ENCODE measurements around the gene SSH2. TPM values are rescaled to one million over a fixed set of nuclear protein-coding genes. Genes with fewer than 3 reads are reported as not detected.
A peak's percentile ranks its signal among the peaks of the same experiment; 100 is the strongest.

SSH2 gene
- total RNA-seq, 4 donors from 2014 or later, result 140 to 241 (median 172) TPM

DNA sequence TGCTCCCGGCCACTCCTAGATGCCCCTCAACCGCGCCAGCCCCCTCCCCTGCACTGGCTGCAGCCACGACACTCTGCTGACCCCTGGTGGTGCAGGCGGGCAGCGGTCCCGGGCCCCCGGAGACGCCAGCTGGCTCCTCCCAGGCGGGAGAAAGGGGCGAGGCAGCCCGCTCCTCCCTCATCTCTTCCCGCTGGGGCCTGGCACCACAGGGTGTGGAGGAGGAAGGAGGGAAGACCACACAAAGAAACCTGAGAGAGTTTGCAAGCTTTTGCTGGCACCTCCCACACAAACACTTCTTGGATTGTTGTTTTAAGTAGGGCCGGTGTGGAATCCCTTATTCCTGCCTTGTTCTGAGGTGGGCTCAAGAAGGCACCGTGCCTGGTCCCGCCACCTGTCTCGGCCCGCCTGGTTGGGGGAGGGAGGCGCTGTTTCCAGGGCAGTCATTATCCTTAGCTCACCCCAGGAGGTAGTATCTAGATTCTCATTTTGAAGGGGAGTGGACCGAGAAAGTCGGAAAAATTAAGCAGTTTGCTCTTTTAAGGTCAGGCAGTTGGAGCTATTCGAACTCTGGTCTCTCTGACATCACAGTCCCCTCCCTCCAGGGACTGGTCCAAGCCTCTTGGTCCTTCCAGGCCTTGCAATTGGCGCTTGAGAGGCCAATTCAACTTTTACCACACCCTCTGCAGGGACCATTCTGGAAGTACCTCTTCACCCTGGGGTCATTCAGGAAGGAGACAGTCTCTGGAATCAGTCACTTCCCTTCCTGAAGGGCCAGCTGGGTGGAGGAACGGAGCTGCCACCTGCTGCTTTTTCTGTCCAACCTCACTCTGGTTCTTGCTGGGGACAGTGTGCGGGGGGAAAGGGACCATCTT, 338.1 kb downstream of the SSH2 start:
- TF ChIP-seq, protein P1, sequence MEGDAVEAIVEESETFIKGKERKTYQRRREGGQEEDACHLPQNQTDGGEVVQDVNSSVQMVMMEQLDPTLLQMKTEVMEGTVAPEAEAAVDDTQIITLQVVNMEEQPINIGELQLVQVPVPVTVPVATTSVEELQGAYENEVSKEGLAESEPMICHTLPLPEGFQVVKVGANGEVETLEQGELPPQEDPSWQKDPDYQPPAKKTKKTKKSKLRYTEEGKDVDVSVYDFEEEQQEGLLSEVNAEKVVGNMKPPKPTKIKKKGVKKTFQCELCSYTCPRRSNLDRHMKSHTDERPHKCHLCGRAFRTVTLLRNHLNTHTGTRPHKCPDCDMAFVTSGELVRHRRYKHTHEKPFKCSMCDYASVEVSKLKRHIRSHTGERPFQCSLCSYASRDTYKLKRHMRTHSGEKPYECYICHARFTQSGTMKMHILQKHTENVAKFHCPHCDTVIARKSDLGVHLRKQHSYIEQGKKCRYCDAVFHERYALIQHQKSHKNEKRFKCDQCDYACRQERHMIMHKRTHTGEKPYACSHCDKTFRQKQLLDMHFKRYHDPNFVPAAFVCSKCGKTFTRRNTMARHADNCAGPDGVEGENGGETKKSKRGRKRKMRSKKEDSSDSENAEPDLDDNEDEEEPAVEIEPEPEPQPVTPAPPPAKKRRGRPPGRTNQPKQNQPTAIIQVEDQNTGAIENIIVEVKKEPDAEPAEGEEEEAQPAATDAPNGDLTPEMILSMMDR (IDR thresholded peaks at IDR 0.05 in 4 of 5, conservative IDR thresholded peaks at IDR 0.05 in 1 of 5), result peak; percentile 95 to 99 (median 98)
- no peak for TF ChIP-seq POLR2A (IDR thresholded peaks at IDR 0.05)
- peak; percentile 31 to 37 for ATAC-seq
- H3K27ac ChIP-seq, result peak overlapping the region; percentile 85 to 98 (median 93)
- H3K9me3 ChIP-seq, result no peaks in the 10 kb centered on the region
- H3K4me3 ChIP-seq, result peak overlapping the region; percentile 58 to 89 (median 66)
- H3K27me3 ChIP-seq, result no peaks in the 10 kb centered on the region
- intact Hi-C loops (cut with DNase I; ENCODE audit: low total_unique reads) (loop anchor here (1.0 to 2.0 kb wide), 2 partner anchors 12 to 21 kb away; no protein-coding TSS in a partner anchor), in situ Hi-C loops (cut with MboI; ENCODE audit: low sequenced_read_pairs in 4 of 4) (loop anchor here in 1 of 4 donors (25.0 kb wide), 1 partner anchor 345 kb away; the partner anchor contains the start of genes EFCAB5 and SSH2)
- H3K36me3 ChIP-seq, result no peaks in the 10 kb centered on the region
- DNase-seq, result peak; percentile 73 to 82
- peaks cover 49 to 57% of the 10 kb centered on the region in 2 donors for H3K4me1 ChIP-seq

DNA sequence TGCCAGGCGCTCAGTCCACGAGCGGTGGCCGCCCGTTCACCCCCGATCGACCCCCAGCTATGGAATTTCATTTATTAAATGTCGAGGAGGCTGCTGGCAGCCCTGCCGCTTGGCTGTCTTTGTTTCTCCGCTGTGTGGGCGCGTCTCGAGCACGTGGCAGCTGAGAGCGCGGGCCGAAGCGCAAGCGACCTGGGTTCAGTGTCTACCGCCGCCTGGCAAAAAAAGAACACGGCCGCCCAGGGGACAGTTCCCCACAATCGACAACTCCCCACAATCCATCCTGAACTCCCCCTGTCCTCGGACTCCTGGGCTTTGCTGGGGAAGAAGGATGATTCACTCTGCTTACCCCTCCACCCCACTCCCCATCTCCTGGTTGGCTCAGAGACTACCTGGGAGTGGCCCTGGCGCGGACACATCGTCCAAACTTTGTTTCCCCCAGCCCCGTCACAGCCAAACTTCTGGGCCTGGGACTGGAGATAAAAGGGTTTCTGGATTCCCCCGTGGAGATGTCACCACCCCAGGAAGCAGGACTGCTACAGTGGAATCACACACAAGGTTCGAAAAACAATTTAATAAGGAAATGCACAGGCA, 338.8 kb downstream of the SSH2 start:
- in situ Hi-C loops (cut with MboI; ENCODE audit: low sequenced_read_pairs in 4 of 4) (loop anchor here in 1 of 4 donors (25.0 kb wide), 1 partner anchor 346 kb away; the partner anchor contains the start of genes EFCAB5 and SSH2), intact Hi-C loops (cut with DNase I; ENCODE audit: low total_unique reads) (loop anchor here (1.0 to 2.0 kb wide), 2 partner anchors 11 to 22 kb away; no protein-coding TSS in a partner anchor)
- ATAC-seq, result peak; percentile 1 to 19
- Histone ChIP-seq H3K4me1 (peaks cover 57 to 62% of the 10 kb centered on the region in 2 donors), H3K36me3 (no peaks in the 10 kb centered on the region), H3K27ac (peak overlapping the region; percentile 85 to 98 (median 93)), H3K4me3 (peak overlapping the region; percentile 58 to 89 (median 66)), H3K27me3 (no peaks in the 10 kb centered on the region), H3K9me3 (no peaks in the 10 kb centered on the region)
- TF ChIP-seq POLR2A (IDR thresholded peaks at IDR 0.05), result peak; percentile 4 to 7
- TF ChIP-seq, protein P1 (IDR thresholded peaks at IDR 0.05 in 4 of 5, conservative IDR thresholded peaks at IDR 0.05 in 1 of 5), result no peak
- DNase-seq, result peak in 1 of 2 donors; percentile 56

DNA sequence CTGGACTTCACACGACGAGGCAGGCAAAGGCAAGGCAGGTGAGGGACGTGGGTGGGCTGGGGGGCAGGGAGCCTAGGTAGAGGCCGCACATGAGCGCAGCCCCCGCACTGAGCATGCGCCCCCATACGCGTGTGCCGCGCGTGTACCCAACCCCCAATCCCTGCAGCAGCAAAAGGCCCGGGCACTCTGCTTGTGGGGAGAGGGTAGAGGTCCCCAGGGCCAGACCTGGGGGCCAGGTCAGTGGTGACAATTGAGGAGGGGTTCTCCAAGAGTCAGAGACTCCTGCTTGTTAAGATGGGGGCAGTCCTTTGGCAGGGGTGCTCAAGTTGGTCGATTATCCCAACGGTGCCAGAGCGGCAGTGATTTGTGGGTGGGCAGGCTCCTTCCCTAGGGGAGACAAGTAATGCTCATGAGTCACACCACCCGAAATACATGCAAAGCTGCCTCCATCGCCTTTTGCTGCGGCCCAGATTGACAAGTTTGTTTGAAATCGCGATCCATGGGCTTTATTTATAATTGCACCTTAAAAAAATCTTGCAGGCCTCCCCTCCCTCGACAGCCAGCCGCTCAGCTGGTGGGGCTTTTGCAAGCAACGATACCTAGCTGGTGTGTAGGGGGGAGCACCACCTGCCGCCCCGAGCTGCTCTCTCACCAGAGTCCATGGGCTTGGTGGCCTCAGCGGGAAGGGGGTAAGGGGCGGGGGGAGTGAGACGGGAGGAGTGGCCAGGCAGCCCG, 339.4 kb downstream of the SSH2 start:
- Histone ChIP-seq H3K4me3 (peak overlapping the region; percentile 58 to 89 (median 66)), H3K4me1 (peaks cover 62 to 65% of the 10 kb centered on the region in 2 donors), H3K9me3 (no peaks in the 10 kb centered on the region), H3K36me3 (no peaks in the 10 kb centered on the region), H3K27me3 (no peaks in the 10 kb centered on the region), H3K27ac (peak overlapping the region; percentile 85 to 98 (median 93))
- TF ChIP-seq, protein P1 (IDR thresholded peaks at IDR 0.05 in 4 of 5, conservative IDR thresholded peaks at IDR 0.05 in 1 of 5), result no peak
- no peak for TF ChIP-seq POLR2A (IDR thresholded peaks at IDR 0.05)
- DNase-seq (no peak), ATAC-seq (peak; percentile 5 to 13)
- in situ Hi-C loops (cut with MboI; ENCODE audit: low sequenced_read_pairs in 4 of 4), result loop anchor here in 1 of 4 donors (25.0 kb wide), 1 partner anchor 347 kb away; the partner anchor contains the start of genes EFCAB5 and SSH2
- intact Hi-C loops (cut with DNase I; ENCODE audit: low total_unique reads), result loop anchor here (1.0 to 2.0 kb wide), 2 partner anchors 10 to 22 kb away; no protein-coding TSS in a partner anchor
